NB4 (cell line): ENCODE measurements around the gene AARSD1.

Source experiments
- CTCF ChIP-seq: IDR thresholded peaks from one replicate; pipeline ENCODE4 v1.5.1; 2012; ENCODE audit warnings: low read depth, low read length
- MYC ChIP-seq: IDR thresholded peaks from 2 replicates; pipeline ENCODE4 v1.6.1; 2011; ENCODE audit warnings: low read depth, low read length
- POLR2A ChIP-seq: IDR thresholded peaks from 2 replicates; pipeline ENCODE4 v1.6.1; 2011; ENCODE audit warnings: mild to moderate bottlenecking; ENCODE audit not compliant: insufficient read length; ENCODE audit errors: extremely low read depth

- TF ChIP-seq POLR2A: no peak
- no peak for TF ChIP-seq CTCF
- TF ChIP-seq MYC: no peak
Observed at GRCh38 chr17:42991471-42991870, 27.2 kb upstream of the AARSD1 start.
